Frontal cortex (tissue), 4 donors: ENCODE data around the gene ENDOV. TPM values are rescaled to one million over a fixed set of nuclear protein-coding genes. Genes with fewer than 3 reads are reported as not detected.
"Not testable (repeated sequence)": the region's sequence is repeated elsewhere in the genome, so short reads cannot be mapped to it uniquely, and the experiment has no call there.

Source experiments
- DNase-seq, 2 donors: peaks; one replicate each; pipeline ENCODE4 v3.0.0; 2012; ENCODE audit warnings: low spot score in 2 of 2
- FAIRE-seq: peaks from 2 replicates; lab custom pipeline; 2012; peaks lifted over from hg19 to GRCh38; lab: Jason Lieb, UNC
- total RNA-seq: library from RNA; depleted of rRNA; stranded (reverse); fragments of >200 nt; gene quantifications from one replicate; pipeline ENCODE4 v1.2.3, GENCODE V29; 2014
- donor health status: control.
- donor health status: control.
- donor health status: control.

Gene ENDOV
- total RNA-seq, 1 donor from 2014 or later: 13.9 TPM

- DNase-seq (no peak), FAIRE-seq (no peak)
Measured at GRCh38 chr17:80387071-80387470, 27.9 kb upstream of the ENDOV start.

- FAIRE-seq (no peak), DNase-seq (no peak)
Measured at GRCh38 chr17:80388175-80388574, 26.8 kb upstream of the ENDOV start.

- DNase-seq: no peak
- FAIRE-seq: no peak
Measured at GRCh38 chr17:80388601-80389000, 26.4 kb upstream of the ENDOV start.

- FAIRE-seq (no peak), DNase-seq (no peak)
Measured at GRCh38 chr17:80389011-80389995, 25.7 kb upstream of the ENDOV start.

DNA sequence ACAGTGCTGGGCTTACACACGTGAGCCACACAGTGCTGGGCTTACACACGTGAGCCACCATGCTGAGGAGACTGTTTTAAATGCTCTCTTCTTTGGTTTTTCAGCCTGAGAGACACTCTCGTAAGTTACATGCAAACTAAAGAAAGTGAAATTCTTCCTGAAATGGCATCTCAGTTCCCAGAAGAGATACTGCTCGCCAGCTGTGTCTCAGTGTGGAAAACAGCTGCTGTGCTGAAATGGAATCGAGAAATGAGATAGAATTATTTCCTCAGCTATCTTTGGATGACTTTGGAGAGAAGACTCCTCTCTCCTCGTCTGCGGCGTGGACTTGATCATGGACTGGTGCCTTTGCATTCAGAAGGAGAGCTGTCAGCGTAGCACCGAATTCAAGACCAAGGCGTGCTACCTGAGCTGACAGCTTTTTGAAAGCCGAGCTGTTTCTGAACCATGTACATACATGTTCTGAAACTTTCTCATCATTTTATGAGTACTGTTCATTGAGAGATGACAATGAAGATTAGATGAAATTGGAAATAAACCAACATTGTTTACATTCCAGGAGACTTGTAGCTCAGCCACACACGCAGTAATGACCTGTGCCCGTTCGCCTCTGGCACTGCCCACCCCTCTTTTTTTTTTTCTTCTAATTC lies 21.6 kb upstream of the ENDOV start:
- FAIRE-seq (no peak), DNase-seq (no peak)

DNA sequence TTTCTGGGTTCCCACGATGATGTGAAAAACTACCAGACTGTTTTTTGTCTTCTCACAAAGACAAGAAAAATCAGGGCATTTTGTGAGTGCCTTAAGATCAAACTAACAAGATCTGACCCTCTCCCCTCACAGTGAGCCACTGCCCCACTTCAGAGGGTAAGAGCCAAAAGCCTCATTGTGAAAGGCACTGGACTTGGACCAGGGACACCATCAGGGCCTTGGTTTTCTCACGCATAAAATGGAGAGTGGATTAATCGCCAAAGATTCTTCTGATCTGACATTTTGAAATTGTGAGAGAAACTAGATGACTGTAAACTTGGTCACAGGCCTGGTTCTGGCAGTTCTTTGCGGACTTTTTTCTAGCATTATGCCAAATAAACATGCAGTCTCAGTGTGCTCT lies 21.0 kb upstream of the ENDOV start:
- DNase-seq: no peak

GRCh38 chr17:80394629-80395216 lies 20.2 kb upstream of the ENDOV start:
- FAIRE-seq (no peak), DNase-seq (no peak)

More for the DNA sequence above, 21.0 kb upstream of the ENDOV start:
- FAIRE-seq: no peak

DNA sequence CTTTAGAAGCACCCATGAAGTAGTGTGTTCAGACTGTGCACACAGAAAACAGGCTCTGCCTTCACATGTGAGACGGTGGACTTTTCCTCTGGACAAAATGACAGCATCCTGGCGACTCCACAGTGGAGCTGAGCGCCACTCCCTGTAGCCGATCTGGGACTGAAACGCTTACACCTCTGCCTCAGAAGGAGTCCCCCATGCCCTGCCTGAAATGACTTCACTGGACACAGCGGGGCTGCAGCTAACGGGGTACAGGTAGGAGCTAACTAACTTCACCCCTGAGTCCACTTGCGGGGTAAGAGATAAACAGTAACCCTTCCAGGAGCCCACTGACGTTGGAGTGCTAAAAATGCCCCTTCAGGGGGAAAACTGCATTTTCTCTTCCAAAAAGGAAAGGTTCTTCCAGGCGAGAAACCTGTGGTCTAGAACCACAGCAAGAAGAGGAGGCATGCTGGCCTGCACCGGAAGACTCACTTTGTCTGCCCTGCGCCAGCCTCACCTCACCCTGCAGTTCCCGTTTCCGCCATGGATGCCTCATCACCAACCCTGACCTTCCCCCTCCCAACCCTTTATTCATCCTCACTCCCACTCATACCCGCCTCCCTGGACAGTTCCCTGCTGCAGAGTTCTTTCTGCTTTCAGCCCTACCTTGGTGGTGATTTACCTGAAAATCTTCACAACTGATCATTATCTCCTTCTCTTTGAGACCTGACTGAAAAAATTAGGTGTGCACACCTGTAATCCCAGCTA lies 19.4 kb upstream of the ENDOV start:
- FAIRE-seq (no peak), DNase-seq (no peak)

- no peak for FAIRE-seq
- no peak for DNase-seq
Measured at GRCh38 chr17:80396157-80397033, 18.6 kb upstream of the ENDOV start.

GRCh38 chr17:80397034-80397387 lies 18.0 kb upstream of the ENDOV start:
- DNase-seq (no peak), FAIRE-seq (no peak)

- DNase-seq (no peak), FAIRE-seq (no peak)
Measured at GRCh38 chr17:80397686-80398085, 17.3 kb upstream of the ENDOV start.

- not testable (repeated sequence) for DNase-seq, FAIRE-seq
Measured at GRCh38 chr17:80401086-80401485, 13.9 kb upstream of the ENDOV start.

- not testable (repeated sequence) for FAIRE-seq, DNase-seq
Measured at GRCh38 chr17:80402102-80402501, 12.9 kb upstream of the ENDOV start.

GRCh38 chr17:80402959-80403358 lies 12.0 kb upstream of the ENDOV start:
- DNase-seq (no peak), FAIRE-seq (no peak)

DNA sequence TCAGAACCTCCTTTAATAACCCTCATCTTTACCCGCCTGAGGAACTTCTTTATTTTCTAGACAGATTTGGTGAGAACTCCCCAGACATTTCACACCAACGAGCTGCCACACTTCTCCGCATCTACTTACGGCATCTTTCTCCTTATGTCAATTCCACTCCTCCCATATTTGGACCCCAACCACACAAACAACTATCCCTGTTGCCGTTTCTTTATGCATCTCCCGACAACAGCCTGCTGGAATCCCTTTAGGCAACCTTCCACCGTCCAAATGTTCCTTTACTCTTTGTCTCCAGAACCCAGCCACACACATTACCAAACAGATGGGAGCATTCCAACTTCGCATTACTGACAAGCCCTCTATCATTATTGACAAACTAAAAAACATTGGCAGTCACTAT lies 8.8 kb upstream of the ENDOV start:
- DNase-seq: no peak
- no peak for FAIRE-seq

DNA sequence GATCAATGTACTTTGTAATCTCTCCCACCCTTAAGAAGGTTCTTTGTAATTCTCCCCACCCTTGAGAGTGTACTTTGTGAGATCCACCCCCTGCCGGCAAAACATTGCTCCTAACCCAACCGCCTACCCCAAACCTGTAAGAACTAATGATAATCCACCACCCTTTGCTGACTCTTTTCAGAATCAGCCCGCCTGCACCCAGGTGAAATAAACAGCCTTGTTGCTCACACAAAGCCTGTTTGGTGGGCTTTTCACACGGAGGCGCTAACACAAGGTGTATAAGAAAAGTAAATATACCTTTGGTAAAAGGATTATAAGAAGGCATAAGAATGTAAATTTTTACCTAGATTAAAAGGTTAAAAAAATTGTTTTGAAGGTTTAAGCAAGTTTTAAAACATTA lies 7.0 kb upstream of the ENDOV start:
- DNase-seq, FAIRE-seq: not testable (repeated sequence)

- no peak for DNase-seq
- no peak for FAIRE-seq
Measured at GRCh38 chr17:80408872-80409271, 6.1 kb upstream of the ENDOV start.

GRCh38 chr17:80409626-80410025 lies 5.3 kb upstream of the ENDOV start:
- DNase-seq (no peak), FAIRE-seq (no peak)

DNA sequence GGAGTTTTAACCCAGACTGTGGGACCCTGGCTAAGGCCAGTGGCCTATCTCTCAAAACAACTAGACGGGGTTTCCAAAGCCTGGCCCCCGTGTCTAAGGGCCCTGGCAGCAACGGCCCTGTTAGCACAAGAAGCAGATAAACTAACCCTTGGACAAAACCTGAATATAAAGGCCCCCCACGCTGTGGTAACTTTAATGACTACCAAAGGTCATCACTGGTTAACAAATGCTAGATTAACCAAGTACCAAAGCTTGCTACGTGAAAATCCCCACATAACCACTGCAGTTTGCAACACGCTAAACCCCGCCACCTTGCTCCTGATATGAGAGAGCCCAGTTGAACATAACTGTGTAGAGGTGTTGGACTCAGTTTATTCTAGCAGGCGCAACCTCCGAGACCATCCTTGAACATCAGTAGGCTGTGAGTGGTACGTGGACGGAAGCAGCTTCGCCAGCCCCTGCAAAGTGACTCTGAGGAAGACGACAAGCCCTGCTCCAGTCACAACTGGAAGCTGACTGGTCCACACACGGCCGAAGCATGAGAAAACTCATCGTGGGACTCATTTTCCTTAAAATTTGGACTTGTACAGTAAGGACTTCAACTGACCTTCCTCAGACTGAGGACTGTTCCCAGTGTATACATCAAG lies 4.4 kb upstream of the ENDOV start:
- not testable (repeated sequence) for DNase-seq, FAIRE-seq
